GM21360 (cell line): ENCODE data around the gene TMEM138.
A peak's percentile ranks its signal among the peaks of the same experiment; 100 is the strongest.

Source experiments
- ATAC-seq: cut with Tn5 transposase; IDR thresholded peaks from one replicate; pipeline ENCODE4 v1.9.1; 2021; ENCODE audit warnings: mild to moderate bottlenecking, moderate library complexity; ENCODE audit not compliant: unreplicated experiment

The TMEM138 gene

GRCh38 chr11:61361741-61362541 lies at the start of gene TMEM138, which contains the start of gene CYB561A3:
TSS of gene TMEM138 (plus strand) at chr11:61362374. CDS start at chr11:61364391, 2,017 bp downstream.
TSS of gene CYB561A3 (minus strand) at chr11:61361882. CDS start at chr11:61356713, 5,169 bp downstream.
- ATAC-seq: peak; percentile 69

- ATAC-seq: no peak
Observed at GRCh38 chr11:61315260-61315659, 46.9 kb upstream of the TMEM138 start.

DNA sequence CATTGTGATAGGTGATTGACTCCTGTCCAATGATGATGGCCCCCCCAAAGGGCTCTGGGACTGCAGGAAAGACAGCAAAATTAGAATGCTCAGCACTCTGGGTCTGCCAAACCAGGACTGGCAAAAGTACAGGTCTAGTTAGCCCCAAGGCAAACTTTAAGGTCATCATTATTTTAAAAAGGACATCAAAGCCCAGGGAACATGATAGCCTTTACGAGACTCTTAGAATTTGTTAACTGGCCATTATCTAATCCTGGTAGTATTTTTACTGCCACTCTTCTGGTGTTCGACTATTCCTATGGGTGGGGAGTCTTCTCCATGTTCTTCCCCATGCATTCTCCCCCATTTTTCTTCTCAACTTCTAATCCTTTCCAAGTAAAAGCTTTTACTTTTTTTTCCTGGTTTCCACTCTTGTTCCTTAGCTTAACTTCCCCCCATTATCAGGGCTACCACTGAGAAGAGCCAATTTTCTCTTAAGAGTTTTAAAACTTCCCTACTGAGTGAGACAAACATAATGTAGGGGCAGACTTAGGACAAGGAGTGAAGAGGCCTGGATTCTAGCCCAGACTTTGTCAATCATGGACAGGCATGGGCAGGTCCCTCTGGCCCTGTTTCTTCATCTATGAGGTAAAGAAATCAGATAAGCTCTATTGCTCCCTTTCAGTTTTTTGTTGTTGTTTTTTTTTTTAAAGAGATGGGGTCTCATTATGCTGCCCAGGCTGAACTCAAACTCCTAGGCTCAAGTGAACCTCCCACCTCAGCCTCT lies 36.3 kb upstream of the TMEM138 start:
- no peak for ATAC-seq

- ATAC-seq: no peak
Observed at GRCh38 chr11:61327669-61328071, 34.5 kb upstream of the TMEM138 start.

GRCh38 chr11:61328351-61328750 lies 33.8 kb upstream of the TMEM138 start:
- ATAC-seq: no peak

- no peak for ATAC-seq
Observed at GRCh38 chr11:61329871-61330270, 32.3 kb upstream of the TMEM138 start.

DNA sequence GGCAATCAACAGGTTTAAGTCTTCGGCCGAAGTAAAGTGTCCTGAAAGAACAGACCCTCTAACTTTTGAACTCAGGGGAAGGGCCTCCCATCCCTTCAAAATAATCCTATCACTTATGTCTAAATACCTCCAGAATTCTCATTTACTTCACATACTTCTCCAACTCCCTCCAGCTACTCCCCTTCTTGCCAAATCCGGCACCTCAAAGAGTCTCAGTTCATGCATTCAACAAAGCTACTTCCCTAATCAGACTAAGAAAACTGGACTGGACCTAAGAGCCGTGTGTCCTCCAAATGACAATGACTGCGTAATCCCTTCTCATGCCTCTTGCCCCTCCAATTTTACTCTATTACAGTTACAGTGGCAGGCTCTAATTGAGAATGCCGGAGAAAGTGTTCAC lies 30.5 kb upstream of the TMEM138 start:
- ATAC-seq: no peak

- ATAC-seq: peak; percentile 8
Observed at GRCh38 chr11:61332281-61332796, 29.8 kb upstream of the TMEM138 start.

DNA sequence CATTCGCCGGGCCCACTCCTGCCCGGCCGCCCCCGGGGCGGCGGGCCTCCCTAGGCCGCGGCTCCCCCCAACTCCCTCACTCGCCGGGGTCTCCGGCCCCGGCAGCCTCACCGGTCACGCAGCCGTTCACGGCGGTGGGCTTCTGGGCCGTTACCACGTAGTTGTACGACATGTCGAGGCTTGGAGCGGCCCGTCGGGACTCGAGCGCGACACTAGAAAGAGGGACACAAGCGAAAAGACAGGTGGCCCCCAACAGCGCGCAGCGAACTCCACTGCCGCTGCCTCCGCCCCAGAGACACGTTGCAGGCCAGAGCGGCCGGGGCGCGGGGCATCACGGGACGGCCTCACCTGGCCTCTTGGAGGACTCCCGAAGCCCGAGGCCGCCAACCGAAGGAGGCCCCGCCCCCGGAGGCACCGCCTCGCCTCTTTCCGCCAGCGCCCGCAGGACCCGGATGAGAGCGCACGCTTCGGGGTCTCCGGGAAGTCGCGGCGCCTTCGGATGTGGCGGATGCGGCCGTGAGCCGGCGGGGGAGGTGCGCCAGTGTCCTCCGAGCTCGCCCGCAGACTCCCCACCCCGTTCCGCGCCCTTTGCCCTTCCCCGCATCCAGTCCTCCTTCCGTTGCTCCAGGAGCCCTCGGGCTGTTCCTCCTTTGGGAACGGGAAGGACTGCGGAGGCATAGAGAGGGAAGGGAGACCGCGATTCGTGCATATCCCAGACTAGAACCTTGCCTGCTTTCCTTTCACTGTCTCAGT lies 29.2 kb upstream of the TMEM138 start, which contains the start of the genes DDB1 and TKFC:
TSS of gene DDB1 (minus strand) at position 309 of the 753 bp plus-strand sequence. CDS start at position 172, 137 bp downstream.
TSS of gene TKFC (plus strand) at position 432 of the 753 bp plus-strand sequence. CDS start 1,501 bp downstream, outside the sequence.
- peak; percentile 86 for ATAC-seq

DNA sequence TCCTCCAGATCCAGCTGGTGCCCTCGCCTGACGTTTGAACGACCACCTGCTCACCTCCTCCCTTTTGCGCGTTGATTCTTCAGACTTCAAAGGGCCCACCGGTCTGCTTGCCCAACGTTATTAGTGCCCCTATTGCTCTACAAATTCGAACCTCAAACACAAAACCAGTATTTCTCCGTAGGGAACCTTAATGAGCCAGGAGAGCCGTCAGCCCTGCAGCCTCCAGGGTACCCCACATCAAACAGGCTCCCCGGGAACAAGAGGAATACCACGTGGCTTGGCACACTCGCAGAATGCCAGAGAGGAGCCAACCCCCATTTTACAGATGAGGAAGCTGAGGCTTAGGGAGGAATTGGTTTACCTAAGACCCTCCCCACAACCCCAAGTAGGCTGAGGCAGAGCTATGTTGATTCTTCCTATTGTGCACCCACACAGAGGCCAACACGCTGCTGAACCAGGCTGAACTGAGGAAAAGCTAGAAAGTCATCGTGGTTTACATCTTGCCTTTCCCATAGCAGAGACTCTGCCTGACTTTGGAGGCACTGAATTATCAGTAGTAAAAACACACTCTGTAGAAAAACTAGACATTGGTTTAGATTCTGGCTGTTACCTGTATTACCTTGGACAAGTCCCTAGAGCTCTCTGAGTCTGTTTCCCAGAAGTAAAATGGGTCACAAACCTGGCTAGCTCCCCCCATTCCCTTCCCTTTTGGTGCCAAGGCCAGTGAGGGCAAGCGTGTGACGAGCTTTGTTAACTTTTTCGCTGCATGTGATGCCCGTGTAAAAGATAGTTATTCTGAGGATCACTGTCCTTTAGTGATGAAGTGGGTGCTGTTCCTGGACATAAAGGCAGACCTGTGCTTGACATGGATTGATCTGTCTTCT lies 28.4 kb upstream of the TMEM138 start:
- no peak for ATAC-seq

- ATAC-seq: no peak
Observed at GRCh38 chr11:61334434-61335354, 27.5 kb upstream of the TMEM138 start.

GRCh38 chr11:61335355-61335710 lies 26.8 kb upstream of the TMEM138 start:
- no peak for ATAC-seq

- ATAC-seq: peak; percentile 47
Observed at GRCh38 chr11:61336171-61336935, 25.8 kb upstream of the TMEM138 start.

DNA sequence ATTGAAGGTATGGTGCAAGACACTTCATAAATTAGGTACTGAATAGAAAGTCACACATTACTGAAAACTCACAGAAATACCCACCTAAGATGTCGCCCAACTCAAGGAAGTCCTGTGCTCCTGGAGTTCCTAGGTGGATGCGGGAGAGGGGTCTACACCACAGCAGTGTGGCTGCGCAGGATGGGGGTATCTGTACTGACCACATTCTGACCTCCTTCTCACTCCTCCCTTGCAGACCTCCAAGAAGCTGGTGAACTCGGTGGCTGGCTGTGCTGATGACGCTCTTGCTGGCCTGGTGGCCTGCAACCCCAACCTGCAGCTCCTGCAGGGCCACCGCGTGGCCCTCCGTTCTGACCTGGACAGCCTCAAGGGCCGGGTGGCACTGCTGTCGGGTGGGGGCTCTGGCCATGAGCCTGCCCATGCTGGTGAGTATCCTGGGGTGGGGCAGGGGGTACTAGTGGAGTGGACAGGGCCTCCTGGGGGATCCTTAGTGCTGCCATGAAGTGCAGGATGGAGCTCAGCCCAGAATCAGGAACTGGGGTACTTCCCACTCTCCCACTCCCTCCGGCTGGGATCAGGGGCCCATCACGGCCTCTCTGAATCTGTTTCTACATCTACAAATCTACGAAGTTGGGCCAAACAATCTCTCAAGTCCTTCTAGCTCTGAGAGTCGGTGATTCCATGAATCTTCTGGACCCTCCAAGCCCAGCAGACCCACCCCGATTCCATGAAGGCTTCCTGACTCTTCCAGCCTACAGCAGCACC lies 24.3 kb upstream of the TMEM138 start:
- ATAC-seq: no peak

DNA sequence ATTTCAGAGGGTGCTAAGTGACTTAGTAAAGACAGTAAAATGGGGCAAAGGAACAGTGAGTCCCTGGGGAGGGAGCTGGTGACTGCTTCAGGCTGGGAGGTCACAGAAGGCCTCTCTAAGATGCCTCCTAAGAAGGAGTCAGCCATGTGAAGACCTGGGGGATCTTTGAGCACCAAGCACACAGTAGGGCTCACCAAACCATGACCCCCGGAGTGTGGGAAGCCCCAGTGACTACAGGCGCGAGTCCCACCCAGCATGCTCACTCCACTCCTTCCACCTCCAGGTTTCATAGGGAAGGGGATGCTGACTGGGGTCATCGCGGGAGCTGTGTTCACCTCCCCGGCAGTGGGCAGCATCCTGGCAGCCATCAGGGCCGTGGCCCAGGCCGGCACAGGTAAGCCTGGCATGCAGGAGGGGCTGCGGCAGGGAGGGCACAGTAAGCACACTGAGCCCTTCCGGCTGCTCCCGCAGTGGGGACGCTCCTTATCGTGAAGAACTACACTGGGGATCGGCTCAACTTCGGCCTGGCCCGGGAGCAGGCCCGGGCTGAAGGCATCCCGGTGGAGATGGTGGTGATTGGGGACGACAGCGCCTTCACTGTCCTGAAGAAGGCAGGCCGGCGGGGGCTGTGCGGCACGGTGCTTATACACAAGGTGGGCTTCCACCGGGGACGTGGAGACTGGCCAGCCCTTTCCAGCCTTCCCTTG lies 23.2 kb upstream of the TMEM138 start:
- no peak for ATAC-seq

DNA sequence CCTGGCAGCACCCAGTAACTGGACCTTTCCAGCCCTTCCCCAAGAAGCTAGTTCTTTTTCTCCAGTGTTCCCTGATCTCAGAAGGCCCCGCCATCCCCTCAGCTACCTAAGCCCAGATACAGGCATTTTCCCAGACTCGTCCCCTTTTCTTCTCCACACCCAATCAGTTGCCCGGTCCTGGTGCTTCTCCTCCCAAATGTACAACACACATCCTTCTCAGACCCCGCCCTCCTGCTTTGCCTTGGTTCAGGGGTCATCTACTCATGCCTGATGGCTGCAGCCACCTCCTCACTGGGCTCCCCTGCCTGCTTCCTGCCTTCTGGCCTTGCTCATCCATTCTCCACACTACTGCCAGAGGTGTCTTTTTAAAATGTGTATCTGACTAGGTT lies 22.7 kb upstream of the TMEM138 start:
- ATAC-seq: no peak

- no peak for ATAC-seq
Observed at GRCh38 chr11:61340979-61341378, 21.2 kb upstream of the TMEM138 start.
